Stimulated activated CD8-positive, alpha-beta memory T cell treated with anti-CD3 and anti-CD28 coated beads, Interleukin-12 subunit alpha, Interleukin-12 subunit beta, amount 100 ng/mL, for 24 hours (primary cell): ENCODE data around the gene IGLL5.
"Not testable (repeated sequence)": the region's sequence is repeated elsewhere in the genome, so short reads cannot be mapped to it uniquely, and the experiment has no call there.

Experiments used
- DNase-seq: peaks from one replicate; pipeline ENCODE4 v3.0.0-alpha.2; 2020; ENCODE audit errors: extremely low read depth

The IGLL5 gene

DNA sequence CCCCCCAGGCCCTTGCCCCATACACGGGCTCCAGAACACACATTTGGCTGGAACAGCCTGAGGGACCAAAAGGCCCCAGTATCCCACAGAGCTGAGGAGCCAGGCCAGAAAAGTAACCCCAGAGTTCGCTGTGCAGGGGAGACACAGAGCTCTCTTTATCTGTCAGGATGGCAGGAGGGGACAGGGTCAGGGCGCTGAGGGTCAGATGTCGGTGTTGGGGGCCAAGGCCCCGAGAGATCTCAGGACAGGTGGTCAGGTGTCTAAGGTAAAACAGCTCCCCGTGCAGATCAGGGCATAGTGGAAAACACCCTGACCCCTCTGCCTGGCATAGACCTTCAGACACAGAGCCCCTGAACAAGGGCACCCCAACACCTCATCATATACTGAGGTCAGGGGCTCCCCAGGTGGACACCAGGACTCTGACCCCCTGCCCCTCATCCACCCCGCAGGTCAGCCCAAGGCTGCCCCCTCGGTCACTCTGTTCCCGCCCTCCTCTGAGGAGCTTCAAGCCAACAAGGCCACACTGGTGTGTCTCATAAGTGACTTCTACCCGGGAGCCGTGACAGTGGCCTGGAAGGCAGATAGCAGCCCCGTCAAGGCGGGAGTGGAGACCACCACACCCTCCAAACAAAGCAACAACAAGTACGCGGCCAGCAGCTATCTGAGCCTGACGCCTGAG is 13.1 kb downstream of the IGLL5 start:
- DNase-seq = not testable (repeated sequence)

DNA sequence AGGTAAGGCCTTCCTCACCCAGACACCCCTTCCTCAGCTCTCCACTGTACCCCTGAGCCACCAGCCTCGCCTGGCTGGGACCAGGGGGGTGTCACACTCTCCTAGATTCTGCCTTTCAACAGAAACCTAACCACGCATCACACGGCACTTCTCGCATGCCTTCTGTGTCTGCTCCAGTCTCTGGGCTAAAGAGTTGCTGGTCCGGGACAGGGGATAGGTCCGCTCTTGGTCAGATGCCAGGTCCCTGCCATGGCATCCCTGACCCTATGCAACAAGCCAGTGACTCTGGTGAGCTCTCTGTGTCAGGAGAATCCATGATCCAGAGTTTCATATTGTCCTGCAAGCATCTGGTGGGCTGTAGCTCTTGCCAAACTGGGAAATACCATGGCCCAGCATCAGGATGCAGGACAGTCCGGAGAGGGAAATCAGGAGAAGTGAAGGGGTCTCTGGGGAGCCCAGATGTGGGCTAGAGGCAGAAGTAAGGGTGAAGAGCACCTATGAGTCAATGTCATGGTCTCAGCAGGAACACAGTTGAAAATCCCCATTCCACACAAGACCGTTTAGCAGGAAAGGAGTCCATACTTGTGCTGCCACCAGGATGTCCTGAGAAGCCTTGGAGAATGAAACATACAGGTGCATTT is 14.1 kb downstream of the IGLL5 start:
- no peak for DNase-seq

GRCh38 chr22:22902247-22903001 is 14.8 kb downstream of the IGLL5 start:
- DNase-seq = no peak

- no peak for DNase-seq
Measured at GRCh38 chr22:22903355-22903777, 15.8 kb downstream of the IGLL5 start.

- DNase-seq = not testable (repeated sequence)
Measured at GRCh38 chr22:22903781-22904192, 16.2 kb downstream of the IGLL5 start.

GRCh38 chr22:22904736-22905135 is 17.1 kb downstream of the IGLL5 start:
- not testable (repeated sequence) for DNase-seq

DNA sequence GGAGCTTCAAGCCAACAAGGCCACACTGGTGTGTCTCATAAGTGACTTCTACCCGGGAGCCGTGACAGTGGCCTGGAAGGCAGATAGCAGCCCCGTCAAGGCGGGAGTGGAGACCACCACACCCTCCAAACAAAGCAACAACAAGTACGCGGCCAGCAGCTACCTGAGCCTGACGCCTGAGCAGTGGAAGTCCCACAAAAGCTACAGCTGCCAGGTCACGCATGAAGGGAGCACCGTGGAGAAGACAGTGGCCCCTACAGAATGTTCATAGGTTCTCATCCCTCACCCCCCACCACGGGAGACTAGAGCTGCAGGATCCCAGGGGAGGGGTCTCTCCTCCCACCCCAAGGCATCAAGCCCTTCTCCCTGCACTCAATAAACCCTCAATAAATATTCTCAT is 18.8 kb downstream of the IGLL5 start:
- not testable (repeated sequence) for DNase-seq

GRCh38 chr22:22906907-22907550 is 19.4 kb downstream of the IGLL5 start:
- DNase-seq = no peak

- no peak for DNase-seq
Measured at GRCh38 chr22:22907551-22908494, 20.2 kb downstream of the IGLL5 start.

DNA sequence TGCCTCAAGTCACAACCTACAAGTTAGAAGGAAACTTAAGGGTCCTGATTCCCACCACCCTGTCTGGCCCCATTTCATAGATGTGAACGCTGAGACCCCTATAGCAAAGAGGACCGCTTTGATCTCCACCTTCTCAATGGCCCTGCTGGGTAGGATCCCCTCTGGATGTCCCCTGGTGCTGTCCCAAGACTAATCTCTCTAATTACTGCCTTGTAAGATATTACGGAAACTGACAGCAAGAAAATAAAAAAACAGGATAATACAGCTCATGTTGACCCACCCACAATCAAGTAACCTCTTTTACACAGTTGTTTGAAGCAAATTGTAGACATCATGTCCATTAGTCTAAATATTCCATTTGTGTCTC is 20.9 kb downstream of the IGLL5 start:
- DNase-seq = no peak

DNA sequence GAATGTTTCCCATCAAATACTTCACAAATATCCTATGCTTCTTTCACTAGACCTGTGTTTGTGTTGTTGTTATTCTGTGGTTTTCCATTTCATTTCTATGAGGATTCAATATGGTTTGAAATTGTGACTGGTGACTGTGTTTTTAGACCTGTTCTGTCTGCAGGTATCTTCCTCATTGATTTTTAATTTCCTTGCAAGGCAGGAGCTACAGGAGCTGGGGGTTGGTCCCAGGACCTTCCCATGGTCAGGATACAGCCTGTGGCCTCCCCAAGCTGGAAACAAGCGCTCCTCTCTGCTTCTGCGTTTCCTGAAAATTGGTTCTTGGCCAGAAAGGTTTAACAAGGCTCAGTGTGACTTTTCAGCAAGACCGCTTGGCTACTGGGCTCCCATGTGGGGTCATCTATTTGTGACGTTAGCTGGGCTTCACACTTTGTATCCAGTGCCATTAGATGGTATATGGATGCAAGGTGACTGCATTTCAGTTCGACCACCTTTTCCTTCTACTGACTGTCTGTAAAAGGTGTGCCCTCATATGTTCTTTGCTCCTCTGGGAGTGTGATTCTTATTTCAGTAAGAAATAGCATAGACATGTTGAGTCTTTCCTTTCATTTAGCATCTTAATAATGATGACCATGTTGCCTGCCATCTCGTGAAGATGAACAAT is 21.5 kb downstream of the IGLL5 start:
- DNase-seq = no peak

DNA sequence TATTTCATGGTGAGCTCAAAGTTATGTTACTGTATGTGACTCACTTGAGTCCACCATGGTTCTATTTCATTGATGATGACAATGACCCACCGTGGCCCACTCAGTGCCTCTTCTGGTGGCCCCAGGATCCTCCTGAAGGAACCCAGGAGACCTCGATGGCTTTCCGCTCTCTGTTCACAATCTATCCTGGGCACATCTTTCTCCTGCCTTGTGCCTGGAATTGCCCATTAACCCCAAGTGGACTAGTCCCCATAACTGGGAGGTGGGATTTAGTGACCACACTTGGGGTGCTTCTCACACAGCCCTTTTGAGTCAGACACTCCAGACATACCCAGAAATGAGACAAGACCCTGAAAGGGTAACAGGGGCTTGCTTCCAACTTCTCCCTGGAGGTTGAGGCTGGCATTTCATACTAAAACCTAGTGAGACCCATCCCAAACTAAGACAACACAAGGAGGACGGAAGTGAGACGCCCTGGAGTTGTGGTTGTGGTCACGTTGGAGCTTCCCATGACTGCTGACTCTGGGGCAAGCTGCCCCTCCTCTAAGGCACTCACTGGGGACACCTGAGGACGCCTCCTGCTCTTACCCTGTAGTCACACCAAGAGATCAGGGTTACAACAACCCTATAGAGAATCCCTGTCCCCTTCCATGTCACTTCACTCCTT is 22.1 kb downstream of the IGLL5 start:
- DNase-seq = no peak

GRCh38 chr22:22910272-22911240 is 22.9 kb downstream of the IGLL5 start:
- DNase-seq = no peak

- DNase-seq = no peak
Measured at GRCh38 chr22:22911327-22912134, 23.9 kb downstream of the IGLL5 start.

DNA sequence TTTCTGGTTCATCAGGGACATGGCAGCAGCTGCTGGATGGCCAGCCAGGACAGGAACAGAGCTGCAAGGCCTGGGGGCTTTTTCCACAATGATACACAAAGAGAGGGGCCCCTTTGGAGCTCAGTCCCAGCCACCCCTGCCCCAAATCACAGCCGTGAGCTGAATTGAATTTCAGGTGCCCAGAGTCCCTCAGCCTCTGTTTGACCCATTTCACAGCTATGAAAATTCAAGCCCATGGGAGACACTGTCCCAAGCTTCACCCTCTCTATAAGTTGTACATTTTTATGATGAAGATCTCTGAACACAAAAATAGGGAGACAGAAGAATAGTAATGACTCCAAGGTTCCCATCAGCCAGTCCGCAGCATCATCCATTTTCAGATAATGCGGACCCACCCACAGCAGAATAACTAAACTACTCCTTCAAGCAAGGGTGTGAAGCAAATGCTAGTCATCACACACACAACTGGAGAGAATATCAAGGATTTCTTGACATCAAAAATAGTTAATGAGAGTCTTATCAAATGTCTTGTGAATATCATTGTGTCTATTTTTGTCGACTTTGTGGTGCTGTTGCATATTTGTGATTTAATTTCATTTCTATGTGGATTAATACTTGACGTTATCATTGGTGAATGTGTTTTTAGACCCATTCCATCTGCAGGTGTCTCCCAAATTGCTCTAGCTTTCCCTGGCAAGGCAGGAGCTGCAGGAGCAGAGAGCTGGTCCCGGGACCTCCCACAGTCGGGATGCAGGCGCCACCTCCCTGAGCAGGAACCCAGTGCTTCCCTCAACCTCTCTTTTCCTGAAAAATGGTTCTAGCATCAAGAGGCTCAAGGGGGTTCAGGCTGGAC is 24.7 kb downstream of the IGLL5 start:
- DNase-seq = no peak

DNA sequence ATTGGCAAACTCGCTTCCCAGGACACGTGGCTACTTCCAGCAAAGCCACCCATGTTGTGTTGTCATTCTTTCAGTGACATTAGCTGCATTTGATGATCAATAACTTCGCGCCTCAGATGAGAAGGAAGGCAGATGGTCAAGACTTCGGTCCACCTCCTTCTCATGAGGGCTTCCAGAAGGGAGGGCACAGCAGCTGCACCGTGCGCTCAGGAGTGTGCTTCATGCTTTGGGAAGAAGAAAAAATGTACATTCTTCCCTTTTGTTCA is 25.3 kb downstream of the IGLL5 start:
- no peak for DNase-seq

DNA sequence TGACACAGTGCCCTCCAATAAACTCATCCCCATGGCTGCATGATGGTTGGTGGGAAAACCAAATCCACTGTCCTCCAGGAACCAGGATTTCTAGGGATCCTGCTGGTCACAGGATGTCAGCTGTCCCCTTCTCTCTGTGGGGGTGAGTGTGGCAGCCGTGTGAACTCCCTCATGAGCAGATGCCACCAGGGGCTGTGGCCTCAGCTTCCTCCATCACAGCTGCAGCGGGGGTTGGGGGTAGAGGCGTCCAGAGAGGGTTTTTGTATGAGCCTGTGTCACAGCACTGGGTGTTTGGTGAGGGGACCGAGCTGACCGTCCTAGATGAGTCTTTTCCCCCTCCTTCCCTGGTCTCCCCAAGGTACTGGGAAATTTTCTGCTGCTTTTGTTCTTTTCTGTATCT is 26.4 kb downstream of the IGLL5 start:
- DNase-seq = no peak
